Panc1 (cell line): Measurements from ENCODE around the gene FAR2. TPM values are rescaled to one million over a fixed set of nuclear protein-coding genes. Genes with fewer than 3 reads are reported as not detected.

Experiments used
- ATAC-seq: fragments of 200-7000 bp; cut with Tn5 transposase; 2 replicates; pipeline ENCODE4 v1.9.1; 2020; ENCODE audit warnings: mild to moderate bottlenecking, moderate library complexity
- BruUV-seq: library from RNA; stranded (reverse); fragments of 400-500 nt; replicated peaks from 2 replicates; lab custom pipeline; 2021; lab: Mats Ljungman, UMichigan
- CTCF ChIA-PET: fragments of 300-600 bp; sonication (Branson Sonifier 250); formaldehyde crosslinking; loops from one replicate; lab custom pipeline; 2022; ENCODE audit warnings: antibody characterized with exemption; lab: Charles Lee
- POLR2A ChIA-PET: fragments of 300-600 bp; sonication (Branson Sonifier 250); formaldehyde crosslinking; loops from one replicate; lab custom pipeline; 2022; ENCODE audit warnings: antibody characterized with exemption; lab: Charles Lee
- DNase-seq: peaks from one replicate; pipeline ENCODE4 v3.0.0-alpha.2; 2010; ENCODE audit warnings: low read depth, low spot score
- H3K27ac ChIP-seq: 2 replicates; pipeline ENCODE4 v1.5.1; 2011; ENCODE audit warnings: mild to moderate bottlenecking, low read length, inconsistent platforms
- H3K27me3 ChIP-seq: fragments of 200-500 bp; sonication (Bioruptor generic); 2 replicates; pipeline ENCODE4 v1.6.0; 2014; ENCODE audit warnings: low read length, inconsistent platforms; ENCODE audit not compliant: control insufficient read depth, insufficient read depth
- H3K36me3 ChIP-seq: fragments of 200-500 bp; sonication (Bioruptor generic); 2 replicates; pipeline ENCODE4 v1.5.1; 2014; ENCODE audit warnings: inconsistent platforms, mild to moderate bottlenecking, low read length, moderate library complexity; ENCODE audit not compliant: control insufficient read depth, insufficient read depth
- H3K4me1 ChIP-seq: 2 replicates; pipeline ENCODE4 v1.5.1; 2011; ENCODE audit warnings: inconsistent platforms, mild to moderate bottlenecking, low read length, moderate library complexity; ENCODE audit not compliant: control insufficient read depth, insufficient read depth
- H3K4me3 ChIP-seq, 2 experiments: 2 replicates each; pipeline ENCODE4 v1.5.1; 2011 to 2012; ENCODE audit warnings: low read depth in 2 of 2, low read length in 2 of 2, mild to moderate bottlenecking in 2 of 2, inconsistent platforms in 1 of 2, moderate library complexity in 1 of 2
- H3K9me3 ChIP-seq: fragments of 200-500 bp; sonication (Bioruptor generic); 2 replicates; pipeline ENCODE4 v1.5.1; 2014; ENCODE audit warnings: low read depth, mild to moderate bottlenecking, inconsistent platforms, low read length, moderate library complexity; ENCODE audit not compliant: control insufficient read depth, insufficient read depth
- CTCF ChIP-seq: fragments of 450-650 bp; IDR thresholded peaks from 2 replicates; pipeline ENCODE4 v1.5.1; 2017; ENCODE audit warnings: mild to moderate bottlenecking
- POLR2AphosphoS5 ChIP-seq: IDR thresholded peaks from 2 replicates; pipeline ENCODE4 v1.6.1; 2012; ENCODE audit warnings: mild to moderate bottlenecking, low read depth, low read length, moderate library complexity
- SIN3A ChIP-seq: IDR thresholded peaks from 2 replicates; pipeline ENCODE4 v1.6.1; 2012; ENCODE audit warnings: low read depth, mild to moderate bottlenecking, low read length, moderate library complexity, borderline replicate concordance; ENCODE audit not compliant: insufficient read depth
- TCF7L2 ChIP-seq: IDR thresholded peaks from 2 replicates; pipeline ENCODE4 v1.6.1; 2011; ENCODE audit warnings: mild to moderate bottlenecking, low read depth, low read length, inconsistent platforms
- in situ Hi-C: cut with HindIII; loops from 2 replicates; pipeline ENCODE4 v1.10.0; 2016; ENCODE audit warnings: low sequenced_read_pairs, low pct_unique_long_range_greater_than_20kb
- intact Hi-C: fragments of 100-400 bp; cut with micrococcal nuclease; formaldehyde crosslinking; loops from one replicate; pipeline ENCODE4 v1.10.0; 2022; ENCODE audit not compliant: unreplicated experiment
- total RNA-seq: library from RNA; stranded (reverse); gene quantifications from one replicate; pipeline ENCODE4 v1.2.1, GENCODE V29; 2021; ENCODE audit not compliant: unreplicated experiment
- TF ChIP-seq, protein P1 (sequence below), 2 experiments: IDR thresholded peaks; 2 replicates each; pipeline ENCODE4 v1.6.1; 2011 to 2012; ENCODE audit warnings: low read depth in 2 of 2, control low read depth in 1 of 2, low read length in 1 of 2, mild to moderate bottlenecking in 1 of 2, moderate library complexity in 1 of 2; ENCODE audit not compliant: insufficient read depth in 1 of 2

Gene FAR2
- total RNA-seq, 1 experiment from 2014 or later, result 6.2 TPM

DNA sequence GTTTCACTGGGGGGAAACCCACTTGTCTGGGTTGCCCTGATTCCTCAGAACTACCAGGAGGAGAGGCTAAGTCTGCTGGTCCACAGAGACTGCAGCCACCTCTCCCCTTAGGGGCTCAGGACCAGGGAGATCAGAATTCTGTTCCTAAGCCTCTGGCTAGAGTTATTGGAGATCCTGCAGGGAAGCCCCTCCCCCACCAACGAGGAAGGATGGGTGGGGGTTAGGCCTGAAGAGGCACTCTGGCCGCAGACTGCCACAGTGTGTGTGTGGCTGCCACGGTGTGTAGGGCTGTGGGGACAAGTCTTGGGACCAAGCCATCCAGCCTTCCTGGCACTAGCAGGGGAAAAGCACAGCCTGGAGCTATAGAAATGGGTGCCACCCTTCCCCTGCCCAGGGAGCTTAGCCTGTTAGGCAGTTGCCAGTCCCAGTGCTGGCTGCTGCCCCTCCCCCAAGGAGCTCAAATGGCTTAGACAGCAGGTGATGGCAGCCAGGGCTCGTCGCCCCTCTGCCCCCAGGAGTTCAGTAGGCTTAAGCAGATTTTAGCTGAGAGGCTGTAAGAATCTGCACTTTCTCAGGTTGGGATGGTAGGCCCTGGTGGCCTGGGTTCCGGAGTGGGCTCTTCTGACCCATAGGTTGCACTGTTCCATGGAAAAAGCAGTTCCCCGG lies 124.2 kb downstream of the FAR2 start:
- TF ChIP-seq SIN3A (no peak), TCF7L2 (no peak), CTCF (no peak), POLR2AphosphoS5 (no peak)
- TF ChIP-seq, protein P1, sequence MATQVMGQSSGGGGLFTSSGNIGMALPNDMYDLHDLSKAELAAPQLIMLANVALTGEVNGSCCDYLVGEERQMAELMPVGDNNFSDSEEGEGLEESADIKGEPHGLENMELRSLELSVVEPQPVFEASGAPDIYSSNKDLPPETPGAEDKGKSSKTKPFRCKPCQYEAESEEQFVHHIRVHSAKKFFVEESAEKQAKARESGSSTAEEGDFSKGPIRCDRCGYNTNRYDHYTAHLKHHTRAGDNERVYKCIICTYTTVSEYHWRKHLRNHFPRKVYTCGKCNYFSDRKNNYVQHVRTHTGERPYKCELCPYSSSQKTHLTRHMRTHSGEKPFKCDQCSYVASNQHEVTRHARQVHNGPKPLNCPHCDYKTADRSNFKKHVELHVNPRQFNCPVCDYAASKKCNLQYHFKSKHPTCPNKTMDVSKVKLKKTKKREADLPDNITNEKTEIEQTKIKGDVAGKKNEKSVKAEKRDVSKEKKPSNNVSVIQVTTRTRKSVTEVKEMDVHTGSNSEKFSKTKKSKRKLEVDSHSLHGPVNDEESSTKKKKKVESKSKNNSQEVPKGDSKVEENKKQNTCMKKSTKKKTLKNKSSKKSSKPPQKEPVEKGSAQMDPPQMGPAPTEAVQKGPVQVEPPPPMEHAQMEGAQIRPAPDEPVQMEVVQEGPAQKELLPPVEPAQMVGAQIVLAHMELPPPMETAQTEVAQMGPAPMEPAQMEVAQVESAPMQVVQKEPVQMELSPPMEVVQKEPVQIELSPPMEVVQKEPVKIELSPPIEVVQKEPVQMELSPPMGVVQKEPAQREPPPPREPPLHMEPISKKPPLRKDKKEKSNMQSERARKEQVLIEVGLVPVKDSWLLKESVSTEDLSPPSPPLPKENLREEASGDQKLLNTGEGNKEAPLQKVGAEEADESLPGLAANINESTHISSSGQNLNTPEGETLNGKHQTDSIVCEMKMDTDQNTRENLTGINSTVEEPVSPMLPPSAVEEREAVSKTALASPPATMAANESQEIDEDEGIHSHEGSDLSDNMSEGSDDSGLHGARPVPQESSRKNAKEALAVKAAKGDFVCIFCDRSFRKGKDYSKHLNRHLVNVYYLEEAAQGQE (IDR thresholded peaks at IDR 0.05; ENCODE audit: insufficient read depth in 1 of 2, low read depth in 2 of 2, low read length in 1 of 2), result no peak
- Histone ChIP-seq H3K4me3 (no peak overlapping the region), H3K36me3 (no peaks in the 10 kb centered on the region), H3K27me3 (no peaks in the 10 kb centered on the region), H3K4me1 (no peaks in the 10 kb centered on the region), H3K27ac (no peak overlapping the region), H3K9me3 (no peaks in the 10 kb centered on the region)
- POLR2A ChIA-PET, result no interaction called here
- BruUV-seq, result no TSS peak
- CTCF ChIA-PET, result no interaction called here
- ATAC-seq (no peak), DNase-seq (no peak)
- in situ Hi-C loops, result no loop called here
- intact Hi-C loops, result no loop called here

DNA sequence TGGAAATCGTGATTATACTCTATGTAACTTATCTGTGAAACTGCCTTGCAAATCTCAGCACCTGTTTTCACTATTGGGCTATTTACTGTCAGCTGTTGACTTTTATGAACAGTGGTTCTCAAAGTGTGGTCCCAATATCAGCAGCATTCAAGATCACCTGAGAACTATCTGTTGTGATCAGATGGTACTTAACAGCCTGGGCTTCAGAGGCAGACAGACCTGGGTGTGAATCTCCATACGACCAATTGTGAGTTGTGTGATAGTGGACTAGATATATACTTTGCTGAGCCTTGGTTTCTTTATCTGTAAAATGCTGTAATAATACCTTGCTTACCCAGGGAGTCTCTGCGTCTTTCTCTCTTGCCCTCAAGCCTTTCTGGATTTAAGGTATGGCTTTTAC lies 126.8 kb downstream of the FAR2 start:
- Histone ChIP-seq H3K4me3 (no peak overlapping the region), H3K9me3 (no peaks in the 10 kb centered on the region), H3K27me3 (no peaks in the 10 kb centered on the region), H3K36me3 (no peaks in the 10 kb centered on the region), H3K4me1 (no peaks in the 10 kb centered on the region), H3K27ac (no peak overlapping the region)
- ATAC-seq, result no peak
- intact Hi-C loops (no loop called here), in situ Hi-C loops (no loop called here)
- CTCF ChIA-PET, result no interaction called here
- POLR2A ChIA-PET, result no interaction called here
- DNase-seq, result no peak
- BruUV-seq, result no TSS peak
- TF ChIP-seq SIN3A (no peak), CTCF (no peak), POLR2AphosphoS5 (no peak), TCF7L2 (no peak)
- TF ChIP-seq, protein P1 (IDR thresholded peaks at IDR 0.05; ENCODE audit: insufficient read depth in 1 of 2, low read depth in 2 of 2, low read length in 1 of 2), result no peak
